Duodenal mucosa (tissue), 2 donors: ENCODE data around the gene METTL27.
"Not testable (repeated sequence)": the region's sequence is repeated elsewhere in the genome, so short reads cannot be mapped to it uniquely, and the experiment has no call there.

ENCODE experiments used
- H3K27ac ChIP-seq: one replicate; pipeline ENCODE4 v1.7.0; 2013; ENCODE audit warnings: low read depth, low read length
- H3K27me3 ChIP-seq, 2 donors: one replicate each; pipeline ENCODE4 v1.7.0; 2013; ENCODE audit warnings: low read length in 2 of 2, control low read depth in 1 of 2; ENCODE audit not compliant: insufficient read depth in 2 of 2, control insufficient read depth in 1 of 2
- H3K36me3 ChIP-seq, 2 donors: one replicate each; pipeline ENCODE4 v1.7.0; 2013; ENCODE audit warnings: low read length in 2 of 2, control low read depth in 1 of 2; ENCODE audit not compliant: insufficient read depth in 2 of 2, control insufficient read depth in 1 of 2
- H3K4me1 ChIP-seq, 2 donors: one replicate each; pipeline ENCODE4 v1.7.0; 2013; ENCODE audit warnings: low read length in 2 of 2, control low read depth in 1 of 2; ENCODE audit not compliant: insufficient read depth in 2 of 2, control insufficient read depth in 1 of 2
- H3K4me3 ChIP-seq, 2 donors: one replicate each; pipeline ENCODE4 v1.7.0; 2013; ENCODE audit warnings: low read length in 2 of 2, low read depth in 1 of 2
- H3K9ac ChIP-seq, 2 donors: one replicate each; pipeline ENCODE4 v1.7.0; 2013; ENCODE audit warnings: low read length in 2 of 2, low read depth in 1 of 2
- H3K9me3 ChIP-seq, 2 donors: one replicate each; pipeline ENCODE4 v1.7.0; 2013; ENCODE audit warnings: low read length in 2 of 2, control low read depth in 1 of 2; ENCODE audit not compliant: control insufficient read depth in 1 of 2

METTL27 gene

GRCh38 chr7:73796656-73797055, 45.7 kb downstream of the METTL27 start:
- H3K27me3 ChIP-seq, H3K36me3 ChIP-seq, H3K27ac ChIP-seq, H3K9ac ChIP-seq, H3K4me3 ChIP-seq, H3K9me3 ChIP-seq: not testable (repeated sequence)
- peaks cover 12 to 15% of the 10 kb centered on the region in 2 donors for H3K4me1 ChIP-seq

- H3K9ac ChIP-seq, H3K27ac ChIP-seq, H3K9me3 ChIP-seq, H3K27me3 ChIP-seq, H3K36me3 ChIP-seq, H3K4me3 ChIP-seq: not testable (repeated sequence)
- peaks cover 12 to 15% of the 10 kb centered on the region in 2 donors for H3K4me1 ChIP-seq
Observed at GRCh38 chr7:73795188-73795587, 47.1 kb downstream of the METTL27 start.

- H3K9ac ChIP-seq, H3K27me3 ChIP-seq, H3K4me3 ChIP-seq, H3K9me3 ChIP-seq, H3K27ac ChIP-seq, H3K36me3 ChIP-seq: not testable (repeated sequence)
- peaks cover 12 to 19% of the 10 kb centered on the region in 2 donors for H3K4me1 ChIP-seq
Observed at GRCh38 chr7:73791170-73791690, 51.1 kb downstream of the METTL27 start.

DNA sequence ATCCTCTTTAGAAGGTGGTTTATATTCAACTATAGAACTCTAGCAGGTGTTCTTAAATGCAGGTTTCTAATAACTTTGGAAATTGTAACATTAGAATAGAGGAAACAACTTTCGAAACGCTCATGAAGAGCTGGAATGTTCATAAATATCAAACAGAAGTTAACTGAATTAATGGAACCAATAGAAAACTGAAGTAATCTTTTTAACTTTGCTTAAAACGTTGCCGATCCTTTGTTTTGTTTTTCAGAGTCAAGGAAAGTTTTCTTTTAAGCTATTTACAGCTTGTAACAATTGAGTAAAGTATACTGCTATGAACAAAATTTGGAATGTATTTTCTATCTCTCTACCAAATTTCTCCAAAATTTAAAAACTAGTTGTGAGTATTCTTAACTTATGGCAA, 53.3 kb downstream of the METTL27 start:
- Histone ChIP-seq H3K9me3 (no peaks in the 10 kb centered on the region), H3K4me3 (no peak overlapping the region), H3K27me3 (no peaks in the 10 kb centered on the region)

GRCh38 chr7:73787786-73788048, 54.6 kb downstream of the METTL27 start:
- H3K36me3 ChIP-seq, H3K9ac ChIP-seq, H3K4me3 ChIP-seq, H3K27me3 ChIP-seq, H3K27ac ChIP-seq, H3K4me1 ChIP-seq, H3K9me3 ChIP-seq: not testable (repeated sequence)

More for the DNA sequence above, 53.3 kb downstream of the METTL27 start:
- peaks cover 12 to 15% of the 10 kb centered on the region in 2 donors for H3K4me1 ChIP-seq
- H3K27ac ChIP-seq, result no peak overlapping the region
- H3K9ac ChIP-seq, result no peak overlapping the region
- H3K36me3 ChIP-seq, result no peaks in the 10 kb centered on the region

GRCh38 chr7:73786588-73786987, 55.7 kb downstream of the METTL27 start:
- Histone ChIP-seq H3K9me3 (no peaks in the 10 kb centered on the region), H3K4me1 (peaks cover 0 to 8% of the 10 kb centered on the region in 2 donors), H3K4me3 (no peak overlapping the region), H3K9ac (no peak overlapping the region), H3K27me3 (no peaks in the 10 kb centered on the region), H3K27ac (no peak overlapping the region), H3K36me3 (no peaks in the 10 kb centered on the region)
